Naive thymus-derived CD4-positive, alpha-beta T cell (primary cell): ENCODE data around the gene PPP1R3G. TPM values are rescaled to one million over a fixed set of nuclear protein-coding genes. Genes with fewer than 3 reads are reported as not detected.

ENCODE experiments used
- ATAC-seq: fragments of 150-1000 bp; cut with Tn5 transposase; 2 replicates; pipeline ENCODE4 v1.10.0; 2021; ENCODE audit warnings: mild to moderate bottlenecking, moderate library complexity
- CTCF ChIA-PET: fragments of 350-600 bp; sonication (Branson Sonifier 250); formaldehyde crosslinking; loops from one replicate; lab custom pipeline; 2021; ENCODE audit warnings: antibody characterized with exemption; lab: Charles Lee
- POLR2A ChIA-PET: fragments of 350-600 bp; sonication (Branson Sonifier 250); formaldehyde crosslinking; loops from one replicate; lab custom pipeline; 2021; ENCODE audit warnings: antibody characterized with exemption, inconsistent platforms; lab: Charles Lee
- DNase-seq, 9 donors: peaks; one replicate each; pipeline versions ENCODE4 v3.0.0 to v3.0.0-alpha.2; 2020 to 2022; ENCODE audit warnings: mixed read lengths in 1 of 9
- H3K27ac ChIP-seq: one replicate; pipeline ENCODE4 v1.7.0; 2013; ENCODE audit warnings: mild to moderate bottlenecking, low read depth, low read length, moderate library complexity
- H3K27me3 ChIP-seq, 2 donors: one replicate each; pipeline ENCODE4 v1.7.0; 2013; ENCODE audit warnings: low read length in 2 of 2, mild to moderate bottlenecking in 2 of 2, moderate library complexity in 2 of 2; ENCODE audit not compliant: control insufficient read depth in 2 of 2, insufficient read depth in 2 of 2
- H3K36me3 ChIP-seq, 3 experiments: 1 replicate in 2 of 3; 2 replicates in 1 of 3; pipeline ENCODE4 v1.7.0; 2013; ENCODE audit warnings: low read length in 3 of 3, mild to moderate bottlenecking in 3 of 3, moderate library complexity in 1 of 3; ENCODE audit not compliant: insufficient read depth in 3 of 3, control insufficient read depth in 2 of 3
- H3K4me1 ChIP-seq, 2 donors: one replicate each; pipeline ENCODE4 v1.7.0; 2013; ENCODE audit warnings: low read length in 2 of 2, mild to moderate bottlenecking in 2 of 2, moderate library complexity in 1 of 2; ENCODE audit not compliant: control insufficient read depth in 2 of 2, insufficient read depth in 2 of 2
- H3K4me3 ChIP-seq: 2 replicates; pipeline ENCODE4 v1.7.0; 2013; ENCODE audit warnings: mild to moderate bottlenecking, low read length
- H3K9me3 ChIP-seq, 3 experiments: 1 replicate in 2 of 3; 2 replicates in 1 of 3; pipeline ENCODE4 v1.7.0; 2013; ENCODE audit warnings: low read length in 3 of 3; ENCODE audit not compliant: control insufficient read depth in 2 of 3
- H3K27ac Mint-ChIP-seq, 9 donors: one replicate each; pipeline ENCODE4 v1.8.0; 2020 to 2022; ENCODE audit warnings: mixed read lengths in 9 of 9, mild to moderate bottlenecking in 8 of 9, moderate library complexity in 5 of 9, inconsistent platforms in 2 of 9
- H3K27me3 Mint-ChIP-seq, 5 donors: one replicate each; pipeline ENCODE4 v1.8.0; 2021 to 2022; ENCODE audit warnings: mixed read lengths in 5 of 5, mild to moderate bottlenecking in 1 of 5
- H3K36me3 Mint-ChIP-seq, 5 donors: one replicate each; pipeline ENCODE4 v1.8.0; 2020 to 2022; ENCODE audit warnings: mixed read lengths in 5 of 5, mild to moderate bottlenecking in 3 of 5, inconsistent platforms in 1 of 5
- H3K4me1 Mint-ChIP-seq, 7 donors: one replicate each; pipeline ENCODE4 v1.8.0; 2020 to 2022; ENCODE audit warnings: mixed read lengths in 7 of 7, mild to moderate bottlenecking in 3 of 7, inconsistent platforms in 1 of 7
- H3K4me3 Mint-ChIP-seq, 10 donors: one replicate each; pipeline ENCODE4 v1.8.0; 2020 to 2022; ENCODE audit warnings: mild to moderate bottlenecking in 10 of 10, mixed read lengths in 10 of 10, moderate library complexity in 6 of 10, inconsistent platforms in 2 of 10
- H3K9me3 Mint-ChIP-seq, 11 donors: one replicate each; pipeline ENCODE4 v1.8.0; 2020 to 2022; ENCODE audit warnings: mixed read lengths in 11 of 11, mild to moderate bottlenecking in 4 of 11, inconsistent platforms in 1 of 11, moderate library complexity in 1 of 11
- intact Hi-C, 2 donors: fragments of 100-400 bp; cut with micrococcal nuclease; formaldehyde crosslinking; loops; one replicate each; pipeline ENCODE4 v1.15.1; 2023
- polyA plus RNA-seq, 2 donors: library from polyadenylated mRNA; unstranded; fragments of 300-500 nt; fragmentation: Illumina TruSeq; gene quantifications; one replicate each; pipeline ENCODE4 v1.2.3, GENCODE V29; 2021
- total RNA-seq, 6 experiments: library from RNA in 5 of 6; stranded (reverse) in 5 of 6; gene quantifications; 1 replicate in 5 of 6; 2 replicates in 1 of 6; pipeline ENCODE4 v1.2.3 and lab custom pipeline; 2021 to 2026

PPP1R3G gene
- total and polyA plus RNA-seq, 7 experiments from 2014 or later, result 0.07 to 0.24 (median 0.08) TPM; not detected in 4

DNA sequence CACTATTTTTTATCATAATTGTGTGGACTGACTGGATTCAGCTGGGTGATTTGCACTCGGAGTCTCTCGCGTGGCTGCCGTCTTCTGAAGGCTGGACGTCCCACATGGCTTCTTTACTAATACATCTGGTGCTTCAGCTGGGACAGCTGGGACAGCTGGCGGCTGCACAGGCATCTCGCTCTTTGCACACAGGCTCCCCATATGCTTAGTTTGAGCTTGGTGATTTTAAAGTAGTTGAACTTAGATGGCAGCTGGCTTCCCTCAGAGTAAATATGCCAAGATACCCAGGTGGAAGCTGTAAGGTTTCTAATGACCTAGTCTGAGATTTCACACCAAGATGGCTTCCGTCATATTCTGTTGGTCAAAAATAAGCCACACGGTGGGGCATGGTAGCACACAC, 38.7 kb upstream of the PPP1R3G start:
- Mint-ChIP-seq H3K27me3 (peaks cover 0 to 3% (median 0%) of the 10 kb centered on the region in 5 donors), H3K27ac (no peak overlapping the region), H3K36me3 (peaks cover 6 to 55% (median 44%) of the 10 kb centered on the region in 5 donors), H3K9me3 (peaks cover 10 to 47% (median 21%) of the 10 kb centered on the region in 11 donors), H3K4me3 (no peak overlapping the region), H3K4me1 (no peaks in the 10 kb centered on the region)
- DNase-seq (no peak), ATAC-seq (no peak)
- H3K4me3 ChIP-seq, result no peak overlapping the region
- H3K9me3 ChIP-seq, result peaks cover 0 to 13% (median 0%) of the 10 kb centered on the region in 3 experiments
- no peaks in the 10 kb centered on the region for H3K4me1 ChIP-seq
- H3K36me3 ChIP-seq, result no peaks in the 10 kb centered on the region
- ChIA-PET CTCF (no interaction called here), POLR2A (no interaction called here)
- H3K27ac ChIP-seq, result no peak overlapping the region
- H3K27me3 ChIP-seq, result no peaks in the 10 kb centered on the region
- intact Hi-C loops, result no loop called here

DNA sequence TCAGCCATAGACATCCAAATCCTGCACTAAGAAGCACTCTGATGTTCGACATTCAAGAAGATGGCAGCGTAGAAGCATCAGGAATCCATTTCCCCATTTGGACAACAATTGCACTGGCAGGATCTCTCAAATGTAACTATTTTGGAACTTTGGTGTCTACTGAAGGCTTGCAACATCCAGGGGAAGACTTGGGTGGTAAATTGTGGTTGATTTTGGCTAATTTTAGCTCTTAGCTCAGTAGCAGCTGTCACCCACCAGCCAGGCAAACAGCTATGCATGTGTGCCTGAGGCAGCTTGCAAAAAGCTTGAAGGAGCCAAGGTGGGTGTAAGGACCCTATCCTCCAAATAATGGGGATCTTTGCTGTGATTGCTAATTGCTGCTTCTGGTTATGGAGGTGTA, 35.1 kb upstream of the PPP1R3G start:
- H3K4me1 ChIP-seq, result no peaks in the 10 kb centered on the region
- Mint-ChIP-seq H3K4me3 (no peak overlapping the region), H3K36me3 (peaks cover 6 to 35% (median 26%) of the 10 kb centered on the region in 5 donors), H3K27ac (no peak overlapping the region), H3K4me1 (peaks cover 0 to 4% (median 0%) of the 10 kb centered on the region in 7 donors), H3K27me3 (peaks cover 0 to 7% (median 0%) of the 10 kb centered on the region in 5 donors), H3K9me3 (peaks cover 12 to 64% (median 30%) of the 10 kb centered on the region in 11 donors)
- H3K27ac ChIP-seq, result no peak overlapping the region
- H3K36me3 ChIP-seq, result no peaks in the 10 kb centered on the region
- H3K9me3 ChIP-seq, result peaks cover 0 to 17% (median 0%) of the 10 kb centered on the region in 3 experiments
- no peak overlapping the region for H3K4me3 ChIP-seq
- CTCF ChIA-PET, result no interaction called here
- ATAC-seq, result no peak
- POLR2A ChIA-PET, result no interaction called here
- no peaks in the 10 kb centered on the region for H3K27me3 ChIP-seq
- intact Hi-C loops, result no loop called here
- no peak for DNase-seq

DNA sequence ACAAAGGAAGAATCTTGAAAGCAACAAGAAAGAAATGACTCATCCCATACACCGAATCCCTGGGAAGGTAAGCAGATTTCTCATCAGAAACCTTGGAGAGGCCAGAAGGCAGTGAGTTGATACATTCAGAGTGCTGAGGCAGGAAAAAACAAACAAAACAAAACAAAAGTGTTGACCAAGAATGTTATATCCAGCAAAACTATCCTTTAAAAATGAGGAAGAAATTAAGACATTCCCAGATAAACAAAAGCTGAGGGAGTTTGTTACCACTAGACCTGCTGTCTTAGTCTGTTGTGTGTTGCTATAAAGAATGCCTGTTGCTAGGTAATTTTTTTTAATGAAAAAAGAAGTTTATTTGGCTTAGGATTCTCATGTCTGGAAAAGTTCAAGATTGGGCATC, 33.7 kb upstream of the PPP1R3G start:
- intact Hi-C loops, result no loop called here
- Histone ChIP-seq H3K27ac (no peak overlapping the region), H3K27me3 (no peaks in the 10 kb centered on the region), H3K4me3 (no peak overlapping the region), H3K4me1 (no peaks in the 10 kb centered on the region), H3K9me3 (peaks cover 0 to 17% (median 0%) of the 10 kb centered on the region in 3 experiments), H3K36me3 (no peaks in the 10 kb centered on the region)
- DNase-seq (no peak), ATAC-seq (no peak)
- H3K4me1 Mint-ChIP-seq, result peaks cover 0 to 4% (median 0%) of the 10 kb centered on the region in 7 donors
- H3K27ac Mint-ChIP-seq, result no peak overlapping the region
- no peak overlapping the region for H3K4me3 Mint-ChIP-seq
- POLR2A ChIA-PET, result no interaction called here
- peaks cover 0 to 4% (median 0%) of the 10 kb centered on the region in 5 donors for H3K27me3 Mint-ChIP-seq
- H3K36me3 Mint-ChIP-seq, result peaks cover 6 to 31% (median 18%) of the 10 kb centered on the region in 5 donors
- CTCF ChIA-PET, result no interaction called here
- H3K9me3 Mint-ChIP-seq, result peaks cover 12 to 58% (median 29%) of the 10 kb centered on the region in 11 donors

GRCh38 chr6:5053038-5053437, 32.1 kb upstream of the PPP1R3G start:
- POLR2A ChIA-PET, result no interaction called here

DNA sequence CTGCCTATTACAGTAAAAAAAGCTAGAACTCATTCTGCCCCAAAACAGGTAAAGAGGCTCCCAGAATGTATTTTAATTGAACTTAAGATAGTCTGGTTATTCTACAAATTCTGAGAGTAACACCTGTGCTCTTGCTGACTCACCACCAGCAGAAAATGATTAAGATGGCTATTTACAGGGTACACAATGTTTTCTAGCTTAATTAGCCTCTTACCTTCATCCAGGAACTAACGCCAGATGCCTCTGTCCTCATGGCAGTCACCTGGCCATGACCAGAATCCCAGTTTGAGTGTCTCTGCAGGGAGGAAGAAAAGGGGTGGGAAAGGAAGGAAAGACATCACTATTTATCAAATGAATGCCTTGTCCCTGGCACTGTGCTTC, 31.3 kb upstream of the PPP1R3G start:
- intact Hi-C loops, result no loop called here
- no peak overlapping the region for H3K4me3 ChIP-seq
- no peaks in the 10 kb centered on the region for H3K36me3 ChIP-seq
- Mint-ChIP-seq H3K9me3 (peaks cover 7 to 40% (median 20%) of the 10 kb centered on the region in 11 donors), H3K4me3 (no peak overlapping the region), H3K27ac (no peak overlapping the region), H3K36me3 (peaks cover 6 to 21% (median 9%) of the 10 kb centered on the region in 5 donors), H3K27me3 (peaks cover 0 to 4% (median 0%) of the 10 kb centered on the region in 5 donors), H3K4me1 (peaks cover 0 to 4% (median 0%) of the 10 kb centered on the region in 7 donors)
- ChIA-PET CTCF (no interaction called here), POLR2A (no interaction called here)
- H3K27ac ChIP-seq, result no peak overlapping the region
- DNase-seq, result no peak
- H3K27me3 ChIP-seq, result no peaks in the 10 kb centered on the region
- H3K9me3 ChIP-seq, result peaks cover 0 to 13% (median 0%) of the 10 kb centered on the region in 3 experiments
- no peaks in the 10 kb centered on the region for H3K4me1 ChIP-seq
- no peak for ATAC-seq

More at GRCh38 chr6:5053038-5053437, 32.1 kb upstream of the PPP1R3G start:
- Mint-ChIP-seq H3K27ac (no peak overlapping the region), H3K27me3 (peaks cover 0 to 4% (median 0%) of the 10 kb centered on the region in 5 donors), H3K36me3 (peaks cover 6 to 26% (median 12%) of the 10 kb centered on the region in 5 donors), H3K9me3 (peaks cover 12 to 49% (median 22%) of the 10 kb centered on the region in 11 donors), H3K4me3 (no peak overlapping the region), H3K4me1 (peaks cover 0 to 4% (median 0%) of the 10 kb centered on the region in 7 donors)
- Histone ChIP-seq H3K4me3 (no peak overlapping the region), H3K4me1 (no peaks in the 10 kb centered on the region), H3K9me3 (peaks cover 0 to 17% (median 0%) of the 10 kb centered on the region in 3 experiments), H3K27me3 (no peaks in the 10 kb centered on the region), H3K27ac (no peak overlapping the region), H3K36me3 (no peaks in the 10 kb centered on the region)
- CTCF ChIA-PET, result no interaction called here
- ATAC-seq, result no peak
- intact Hi-C loops, result no loop called here
- DNase-seq, result no peak

GRCh38 chr6:5054245-5054873, 30.8 kb upstream of the PPP1R3G start:
- Histone ChIP-seq H3K4me3 (no peak overlapping the region), H3K36me3 (no peaks in the 10 kb centered on the region), H3K4me1 (no peaks in the 10 kb centered on the region), H3K27me3 (no peaks in the 10 kb centered on the region), H3K9me3 (peaks cover 0 to 13% (median 0%) of the 10 kb centered on the region in 3 experiments), H3K27ac (no peak overlapping the region)
- no peak overlapping the region for H3K4me3 Mint-ChIP-seq
- ATAC-seq (no peak), DNase-seq (no peak)
- ChIA-PET CTCF (no interaction called here), POLR2A (no interaction called here)
- intact Hi-C loops, result no loop called here
- peaks cover 0 to 4% (median 0%) of the 10 kb centered on the region in 5 donors for H3K27me3 Mint-ChIP-seq
- H3K4me1 Mint-ChIP-seq, result peaks cover 0 to 4% (median 0%) of the 10 kb centered on the region in 7 donors
- peaks cover 7 to 37% (median 18%) of the 10 kb centered on the region in 11 donors for H3K9me3 Mint-ChIP-seq
- H3K36me3 Mint-ChIP-seq, result peaks cover 6 to 21% (median 9%) of the 10 kb centered on the region in 5 donors
- no peak overlapping the region for H3K27ac Mint-ChIP-seq
